ENCODE data around the gene ZNF692.

GRCh38 chr1:248872752-248873408 is 14.0 kb upstream of the ZNF692 start:
- TF ChIP-seq CTCF (IDR thresholded peaks at IDR 0.05), result no peak
- TF ChIP-seq POLR2AphosphoS5 (IDR thresholded peaks at IDR 0.05), result peak; percentile 10

Data from prostate gland (tissue), 2 donors.